PC-9 (cell line): ENCODE results near the gene MINDY4. TPM values are rescaled to one million over a fixed set of nuclear protein-coding genes. Genes with fewer than 3 reads are reported as not detected.

Experiments used
- BruUV-seq: library from RNA; stranded (reverse); fragments of 400-500 nt; replicated peaks from 2 replicates; lab custom pipeline; 2021; lab: Mats Ljungman, UMichigan
- CTCF ChIA-PET: fragments of 300-600 bp; sonication (Branson Sonifier 250); formaldehyde crosslinking; loops from one replicate; lab custom pipeline; 2022; ENCODE audit warnings: antibody characterized with exemption; lab: Charles Lee
- POLR2A ChIA-PET: fragments of 300-600 bp; sonication (Branson Sonifier 250); formaldehyde crosslinking; loops from one replicate; lab custom pipeline; 2022; ENCODE audit warnings: antibody characterized with exemption; ENCODE audit not compliant: unreplicated experiment; lab: Charles Lee
- DNase-seq, 2 experiments: peaks; one replicate each; pipeline versions ENCODE4 v3.0.0 to v3.0.0-alpha.2; 2015 to 2022; ENCODE audit warnings: mixed read lengths in 1 of 2
- H2AFZ ChIP-seq: fragments of 200-600 bp; sonication (generic); 2 replicates; pipeline ENCODE4 v1.8.1; 2017; ENCODE audit warnings: antibody characterized with exemption
- H3F3A ChIP-seq: fragments of 200-600 bp; sonication (generic); 2 replicates; pipeline ENCODE4 v1.8.1; 2017; ENCODE audit warnings: antibody characterized with exemption, mild to moderate bottlenecking, low read depth; ENCODE audit not compliant: insufficient read depth
- H3K27ac ChIP-seq: fragments of 200-600 bp; sonication (generic); 2 replicates; pipeline ENCODE4 v1.6.1; 2016; ENCODE audit warnings: mixed run types
- H3K27me3 ChIP-seq: fragments of 200-600 bp; sonication (generic); 2 replicates; pipeline ENCODE4 v1.6.1; 2016; ENCODE audit warnings: low read depth, mixed run types; ENCODE audit not compliant: insufficient read depth
- H3K36me3 ChIP-seq: fragments of 200-600 bp; sonication (generic); 2 replicates; pipeline ENCODE4 v1.6.1; 2016; ENCODE audit warnings: low read depth, mixed run types
- H3K4me1 ChIP-seq: fragments of 200-600 bp; sonication (generic); replicated peaks from 2 replicates; pipeline ENCODE4 v1.6.1; 2016; ENCODE audit warnings: mixed run types; ENCODE audit not compliant: insufficient read depth
- H3K4me2 ChIP-seq: fragments of 200-600 bp; sonication (generic); 2 replicates; pipeline ENCODE4 v1.6.1; 2017; ENCODE audit warnings: mixed run types
- H3K4me3 ChIP-seq: fragments of 200-600 bp; sonication (generic); 2 replicates; pipeline ENCODE4 v1.6.1; 2016; ENCODE audit warnings: mixed run types
- H3K79me2 ChIP-seq: fragments of 200-600 bp; sonication (generic); 2 replicates; pipeline ENCODE4 v1.6.1; 2017; ENCODE audit warnings: low read depth, mixed run types
- H3K9me2 ChIP-seq: fragments of 200-600 bp; sonication (generic); 2 replicates; pipeline ENCODE4 v1.8.1; 2017; ENCODE audit warnings: mild to moderate bottlenecking; ENCODE audit not compliant: insufficient read depth
- H3K9me3 ChIP-seq: fragments of 200-600 bp; sonication (generic); 2 replicates; pipeline ENCODE4 v1.8.1; 2016; ENCODE audit warnings: low read depth; ENCODE audit not compliant: insufficient read depth
- H4K20me1 ChIP-seq: fragments of 200-600 bp; sonication (generic); 2 replicates; pipeline ENCODE4 v1.8.1; 2017; ENCODE audit not compliant: insufficient read depth
- EZH2 ChIP-seq: fragments of 200-600 bp; sonication (generic); IDR thresholded peaks from 2 replicates; pipeline ENCODE4 v1.8.0; 2017; ENCODE audit warnings: antibody characterized with exemption, low read depth
- intact Hi-C: fragments of 100-400 bp; cut with micrococcal nuclease; formaldehyde crosslinking; loops from one replicate; pipeline ENCODE4 v1.10.0; 2022; ENCODE audit not compliant: unreplicated experiment
- total RNA-seq: library from RNA; stranded (reverse); gene quantifications from 2 replicates; pipeline ENCODE4 v1.2.3, GENCODE V29; 2021
- TF ChIP-seq, protein P1 (sequence below): fragments of 200-600 bp; sonication (generic); conservative IDR thresholded peaks from 2 replicates; pipeline ENCODE4 v1.6.1; 2017; ENCODE audit warnings: mixed run types, antibody characterized with exemption, mild to moderate bottlenecking, moderate library complexity

The MINDY4 gene
- total RNA-seq, 1 experiment from 2014 or later = 14.8 TPM

DNA sequence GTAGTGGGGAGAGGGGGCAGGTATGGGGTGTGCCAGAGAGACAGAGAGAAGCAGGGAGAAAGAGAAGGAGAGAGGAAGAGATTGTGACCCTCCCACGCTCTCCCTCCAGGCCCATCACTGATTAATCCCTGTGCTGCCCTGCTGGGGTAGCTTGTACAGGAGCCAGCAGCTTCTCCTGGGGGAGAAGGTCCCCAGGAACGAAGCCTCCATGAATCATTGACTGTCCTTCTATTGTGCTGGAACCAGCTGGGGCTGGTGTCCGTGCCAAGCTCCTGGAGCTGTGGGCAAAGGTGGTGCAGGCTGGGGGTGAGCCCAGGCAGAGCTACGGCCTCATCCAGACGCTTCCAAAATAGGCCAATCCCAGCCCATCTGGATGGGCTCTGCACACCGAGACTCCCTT lies 161.3 kb downstream of the MINDY4 start:
- H3K36me3 ChIP-seq = no peaks in the 10 kb centered on the region
- BruUV-seq = no TSS peak
- H3K4me2 ChIP-seq = no peak overlapping the region
- POLR2A ChIA-PET = no interaction called here
- no peak overlapping the region for H3K27ac ChIP-seq
- H3K79me2 ChIP-seq = no peaks in the 10 kb centered on the region
- H3K27me3 ChIP-seq = no peaks in the 10 kb centered on the region
- peaks cover 12% of the 10 kb centered on the region for H3K4me1 ChIP-seq
- no peaks in the 10 kb centered on the region for H4K20me1 ChIP-seq
- no peak overlapping the region for H2AFZ ChIP-seq
- H3K4me3 ChIP-seq = no peak overlapping the region
- no peak for TF ChIP-seq EZH2
- TF ChIP-seq, protein P1, sequence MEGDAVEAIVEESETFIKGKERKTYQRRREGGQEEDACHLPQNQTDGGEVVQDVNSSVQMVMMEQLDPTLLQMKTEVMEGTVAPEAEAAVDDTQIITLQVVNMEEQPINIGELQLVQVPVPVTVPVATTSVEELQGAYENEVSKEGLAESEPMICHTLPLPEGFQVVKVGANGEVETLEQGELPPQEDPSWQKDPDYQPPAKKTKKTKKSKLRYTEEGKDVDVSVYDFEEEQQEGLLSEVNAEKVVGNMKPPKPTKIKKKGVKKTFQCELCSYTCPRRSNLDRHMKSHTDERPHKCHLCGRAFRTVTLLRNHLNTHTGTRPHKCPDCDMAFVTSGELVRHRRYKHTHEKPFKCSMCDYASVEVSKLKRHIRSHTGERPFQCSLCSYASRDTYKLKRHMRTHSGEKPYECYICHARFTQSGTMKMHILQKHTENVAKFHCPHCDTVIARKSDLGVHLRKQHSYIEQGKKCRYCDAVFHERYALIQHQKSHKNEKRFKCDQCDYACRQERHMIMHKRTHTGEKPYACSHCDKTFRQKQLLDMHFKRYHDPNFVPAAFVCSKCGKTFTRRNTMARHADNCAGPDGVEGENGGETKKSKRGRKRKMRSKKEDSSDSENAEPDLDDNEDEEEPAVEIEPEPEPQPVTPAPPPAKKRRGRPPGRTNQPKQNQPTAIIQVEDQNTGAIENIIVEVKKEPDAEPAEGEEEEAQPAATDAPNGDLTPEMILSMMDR = no peak
- H3F3A ChIP-seq = peaks cover 3% of the 10 kb centered on the region; the same call in 1 of the 2 replicates
- intact Hi-C loops = no loop called here
- CTCF ChIA-PET = no interaction called here
- no peaks in the 10 kb centered on the region for H3K9me2 ChIP-seq
- DNase-seq = no peak
- no peaks in the 10 kb centered on the region for H3K9me3 ChIP-seq

DNA sequence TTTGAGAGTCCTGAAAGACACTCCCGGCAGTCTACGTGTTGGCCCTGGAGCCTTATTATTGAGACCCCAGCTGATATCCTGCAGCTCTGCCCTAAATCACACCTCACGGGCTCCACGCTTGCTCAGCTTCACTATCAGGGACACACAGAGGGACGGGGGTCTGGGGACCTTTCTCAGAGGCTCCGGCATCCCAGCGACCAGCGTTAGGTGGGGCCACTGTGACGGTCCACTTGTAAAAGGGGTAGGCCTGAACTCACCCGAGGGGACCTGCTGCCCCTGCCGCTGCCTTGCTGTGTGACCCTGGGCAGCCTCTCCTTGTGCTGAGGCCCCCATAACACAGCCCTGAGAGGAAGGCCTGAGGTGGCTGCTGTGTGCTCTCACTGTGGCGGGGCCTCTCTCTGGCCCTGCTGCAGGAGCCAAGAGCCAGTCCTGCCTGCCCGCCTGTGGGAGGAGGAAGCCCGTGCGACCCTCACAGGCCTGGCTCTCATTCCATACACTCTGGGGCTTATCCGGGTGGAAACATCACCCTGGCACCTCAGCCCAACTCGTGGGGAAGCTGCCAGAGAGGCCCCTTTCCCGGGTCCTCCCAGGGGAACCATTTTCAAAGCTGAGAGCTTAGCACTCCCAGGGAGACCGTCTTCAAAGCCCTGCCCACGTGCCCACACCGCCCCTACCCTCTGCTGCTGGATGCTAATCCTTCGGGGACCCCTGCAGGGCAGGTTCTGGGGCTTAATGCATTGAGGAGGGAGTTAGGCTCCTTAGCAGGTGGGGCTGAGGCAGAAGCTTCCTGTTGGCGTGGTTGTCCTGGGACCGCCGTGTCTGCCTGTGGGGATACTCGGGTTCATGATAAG lies 162.1 kb downstream of the MINDY4 start:
- Histone ChIP-seq H3K4me3 (no peak overlapping the region), H3K4me1 (peaks cover 17% of the 10 kb centered on the region), H3K9me3 (no peaks in the 10 kb centered on the region), H3K9me2 (no peaks in the 10 kb centered on the region), H3K27me3 (no peaks in the 10 kb centered on the region), H4K20me1 (no peaks in the 10 kb centered on the region), H2AFZ (no peak overlapping the region), H3K4me2 (no peak overlapping the region), H3F3A (peaks cover 3% of the 10 kb centered on the region; the same call in 1 of the 2 replicates), H3K79me2 (no peaks in the 10 kb centered on the region), H3K36me3 (no peaks in the 10 kb centered on the region), H3K27ac (no peak overlapping the region)
- CTCF ChIA-PET = no interaction called here
- POLR2A ChIA-PET = no interaction called here
- TF ChIP-seq EZH2 = no peak
- TF ChIP-seq, protein P1 = no peak
- BruUV-seq = no TSS peak
- intact Hi-C loops = no loop called here
- DNase-seq = no peak

DNA sequence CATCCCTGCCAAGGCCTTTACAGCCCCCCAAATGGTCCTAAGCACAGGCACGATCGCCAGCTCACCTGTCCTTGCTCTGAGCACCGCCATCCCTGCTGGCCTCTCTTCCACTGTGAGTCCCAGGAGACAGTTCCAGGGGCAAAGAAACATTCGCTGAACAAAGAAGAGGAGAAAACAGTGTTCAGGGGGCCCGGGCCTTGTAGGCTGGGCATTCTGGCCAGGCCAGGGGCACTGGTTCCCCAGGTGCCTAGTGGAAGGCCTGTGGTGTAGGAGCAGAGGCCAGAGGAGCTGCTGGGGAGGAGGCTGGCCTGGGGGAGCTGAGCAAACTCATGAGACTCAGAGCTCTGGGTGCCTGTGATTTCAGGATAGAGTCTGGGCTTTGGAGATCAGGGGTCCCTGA lies 163.0 kb downstream of the MINDY4 start:
- no peaks in the 10 kb centered on the region for H3K27me3 ChIP-seq
- H3K36me3 ChIP-seq = no peaks in the 10 kb centered on the region
- H3K79me2 ChIP-seq = no peaks in the 10 kb centered on the region
- no peak overlapping the region for H2AFZ ChIP-seq
- no peaks in the 10 kb centered on the region for H3K9me3 ChIP-seq
- H3K27ac ChIP-seq = no peak overlapping the region
- no peak overlapping the region for H3K4me3 ChIP-seq
- H4K20me1 ChIP-seq = no peaks in the 10 kb centered on the region
- H3K4me2 ChIP-seq = no peak overlapping the region
- TF ChIP-seq EZH2 = no peak
- TF ChIP-seq, protein P1 = no peak
- POLR2A ChIA-PET = no interaction called here
- H3K4me1 ChIP-seq = peaks cover 26% of the 10 kb centered on the region
- no peaks in the 10 kb centered on the region for H3K9me2 ChIP-seq
- BruUV-seq = no TSS peak
- H3F3A ChIP-seq = peaks cover 3% of the 10 kb centered on the region; the same call in 1 of the 2 replicates
- no peak for DNase-seq
- intact Hi-C loops = no loop called here
- CTCF ChIA-PET = interaction anchor here (0.5 kb wide), 1 partner anchor 37 kb away, joined by 14 read pairs; no protein-coding TSS in a partner anchor
